Suppressor macrophage treated with lipopolysaccharide for 1 hour (primary cell): ENCODE data around the gene MICALL1.

Experiments
- DNase-seq, 3 donors: peaks; one replicate each; pipeline ENCODE4 v3.0.0-alpha.2; 2020 to 2022

The MICALL1 gene

DNA sequence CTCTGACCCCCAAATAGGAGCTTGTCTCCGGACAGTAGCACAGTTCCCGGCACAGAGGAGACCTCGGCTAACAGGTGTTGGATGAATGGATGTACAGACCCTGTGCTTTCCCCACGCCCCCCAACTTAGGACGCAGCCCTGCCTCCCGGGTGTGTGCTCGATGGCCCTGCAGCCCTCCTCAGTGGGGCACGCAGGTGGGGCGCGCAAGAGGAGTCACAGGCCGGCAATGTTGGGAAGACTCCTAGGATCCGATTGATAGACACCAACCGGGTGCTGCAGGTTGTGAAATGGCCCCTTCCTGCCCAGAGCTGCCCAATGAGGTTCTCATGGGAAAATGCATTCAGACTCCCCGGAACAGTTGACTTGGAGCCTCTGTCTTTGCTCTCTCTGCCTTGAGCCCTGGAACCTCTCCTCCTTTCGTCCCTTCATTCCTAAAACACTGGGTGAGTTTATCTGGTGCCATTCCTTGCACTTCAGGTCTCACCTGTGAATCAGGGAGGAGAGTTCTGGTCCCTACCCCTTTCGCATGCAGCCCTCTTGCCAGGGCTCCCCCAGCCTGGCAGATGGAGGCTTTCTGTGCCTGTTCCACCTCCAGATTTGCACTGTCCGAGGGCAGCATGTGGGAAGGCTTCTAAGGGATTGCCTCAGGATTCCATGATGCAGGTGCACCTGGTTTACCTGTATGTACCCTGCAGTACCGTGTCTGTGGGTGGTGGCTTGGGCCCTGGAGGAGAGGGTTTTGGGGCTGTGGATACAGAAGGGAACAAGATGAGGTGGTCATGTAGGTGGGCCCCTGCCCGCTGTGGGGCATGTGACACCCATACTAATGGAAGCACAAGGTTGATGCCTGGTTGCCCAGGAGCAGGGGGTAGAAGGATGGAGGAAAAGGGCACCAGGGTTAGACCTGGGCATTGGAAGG, 1.2 kb downstream of the MICALL1 start:
- peak in 1 of 3 donors; percentile 30 for DNase-seq

DNA sequence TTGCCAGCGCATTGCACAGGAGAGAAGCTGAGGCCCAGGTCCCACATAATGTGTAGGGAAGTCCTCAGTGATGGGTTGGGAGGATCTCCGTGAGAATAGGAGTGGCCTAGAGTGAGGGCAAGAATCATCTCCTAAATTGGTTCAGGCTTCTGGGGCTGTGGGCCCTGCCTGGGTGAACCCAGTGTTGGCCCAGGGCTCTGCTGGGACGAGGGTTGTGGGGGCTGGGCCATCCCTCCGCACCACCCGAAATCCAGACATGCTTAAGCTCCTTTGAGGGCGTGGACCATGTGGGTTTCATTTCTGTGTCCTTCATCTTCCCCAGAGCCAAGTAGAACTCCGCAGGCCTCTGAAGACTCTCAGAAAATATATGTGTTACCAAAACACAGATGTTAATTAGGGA, 3.7 kb downstream of the MICALL1 start:
- DNase-seq, result no peak

GRCh38 chr22:37910890-37911672, 5.0 kb downstream of the MICALL1 start:
- DNase-seq, result no peak

- DNase-seq, result no peak
Observed at GRCh38 chr22:37911697-37912096, 5.6 kb downstream of the MICALL1 start.

DNA sequence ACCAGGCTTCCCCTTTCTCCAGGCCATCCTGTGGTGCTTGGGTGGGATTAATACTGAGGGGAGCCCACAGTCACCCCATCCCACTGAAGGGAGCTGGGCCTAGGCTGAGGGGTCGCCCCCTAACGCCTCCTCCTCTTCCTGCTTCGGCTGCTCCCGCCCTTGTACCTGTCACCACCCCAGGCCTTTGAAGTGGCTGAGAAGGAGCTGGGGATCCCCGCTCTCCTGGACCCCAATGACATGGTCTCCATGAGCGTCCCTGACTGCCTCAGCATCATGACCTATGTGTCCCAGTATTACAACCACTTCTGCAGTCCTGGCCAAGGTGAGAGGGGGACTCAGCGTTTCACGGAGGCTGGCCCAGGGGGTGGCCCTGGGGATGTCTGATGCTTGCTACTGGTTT, 6.1 kb downstream of the MICALL1 start:
- no peak for DNase-seq

- DNase-seq, result peak; percentile 69 to 78 (median 72)
Observed at GRCh38 chr22:37913233-37913721, 7.2 kb downstream of the MICALL1 start.

GRCh38 chr22:37916311-37916710, 10.2 kb downstream of the MICALL1 start:
- DNase-seq, result no peak

GRCh38 chr22:37917874-37918548, 11.9 kb downstream of the MICALL1 start:
- peak in 1 of 3 donors; percentile 40 for DNase-seq

DNA sequence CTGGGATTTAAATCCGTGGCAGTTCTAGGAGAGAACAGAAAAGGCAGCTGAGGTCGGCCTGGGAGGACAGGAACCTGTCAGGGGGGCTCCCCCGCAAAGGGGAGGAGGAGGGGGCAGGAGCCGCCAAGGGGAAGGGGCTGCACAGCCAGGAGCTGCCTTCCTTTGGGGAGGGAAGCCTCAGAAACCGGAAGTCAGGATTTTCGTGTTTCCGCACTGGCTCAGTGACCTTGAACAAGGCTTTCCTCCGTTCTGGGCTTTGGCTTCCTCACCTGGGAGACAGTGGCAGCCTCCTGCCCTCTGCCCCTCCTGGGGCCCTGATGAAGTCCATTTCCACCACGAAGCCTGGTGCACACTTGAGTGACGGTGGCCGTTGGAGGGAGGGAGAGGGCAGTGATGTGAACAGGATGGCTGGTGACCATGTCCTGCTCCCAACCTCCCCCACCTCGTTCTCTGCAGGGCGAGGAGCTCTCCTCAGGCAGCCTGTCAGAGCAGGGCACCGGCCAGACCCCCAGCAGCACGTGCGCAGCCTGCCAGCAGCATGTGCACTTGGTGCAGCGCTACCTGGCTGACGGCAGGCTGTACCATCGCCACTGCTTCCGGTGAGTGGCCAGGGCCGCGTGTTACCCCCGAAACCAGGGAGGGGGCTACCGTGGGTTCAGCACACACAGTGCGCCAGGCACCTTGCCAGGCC, 12.6 kb downstream of the MICALL1 start:
- no peak for DNase-seq

DNA sequence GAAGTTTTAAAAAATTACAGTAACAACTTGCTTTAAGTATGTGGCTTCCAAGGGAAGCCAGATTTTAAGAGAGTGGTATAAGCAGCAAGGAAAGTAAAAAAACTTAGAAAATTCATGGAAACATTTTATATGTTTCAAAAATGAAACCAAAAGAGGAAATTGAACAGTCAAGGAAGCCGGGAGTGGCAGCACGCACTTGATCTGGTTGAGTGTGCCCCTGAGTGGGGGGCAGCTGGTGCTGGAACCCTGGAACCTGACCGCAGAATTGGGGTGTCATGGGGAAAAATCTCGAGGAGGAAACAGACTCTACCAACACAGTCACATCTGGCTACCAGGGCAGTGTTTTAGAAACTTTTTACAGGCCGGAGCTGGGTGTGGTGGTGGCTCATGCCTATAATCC, 14.0 kb downstream of the MICALL1 start:
- peak; percentile 58 to 69 (median 60) for DNase-seq

DNA sequence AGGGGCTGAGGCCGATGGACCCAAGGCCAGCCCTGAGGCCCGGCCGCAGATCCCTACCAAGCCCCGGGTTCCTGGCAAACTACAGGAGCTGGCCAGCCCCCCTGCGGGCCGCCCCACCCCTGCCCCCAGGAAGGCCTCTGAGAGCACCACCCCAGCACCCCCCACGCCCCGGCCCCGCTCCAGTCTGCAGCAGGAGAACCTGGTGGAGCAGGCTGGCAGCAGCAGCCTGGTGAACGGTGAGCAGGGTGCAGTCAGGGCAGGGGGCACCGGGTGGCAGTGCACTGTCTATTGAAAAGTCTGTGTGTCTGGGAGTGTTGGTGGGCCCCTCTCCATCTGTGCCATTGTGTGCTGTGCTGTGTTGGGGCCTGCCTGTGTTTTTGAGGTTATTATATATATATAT, 16.1 kb downstream of the MICALL1 start:
- no peak for DNase-seq

- no peak for DNase-seq
Observed at GRCh38 chr22:37923927-37924326, 17.8 kb downstream of the MICALL1 start.

GRCh38 chr22:37924386-37925065, 18.4 kb downstream of the MICALL1 start:
- no peak for DNase-seq

- no peak for DNase-seq
Observed at GRCh38 chr22:37925330-37925729, 19.2 kb downstream of the MICALL1 start.

- no peak for DNase-seq
Observed at GRCh38 chr22:37925767-37926166, 19.7 kb downstream of the MICALL1 start.

- no peak for DNase-seq
Observed at GRCh38 chr22:37926358-37926757, 20.3 kb downstream of the MICALL1 start.

- DNase-seq, result no peak
Observed at GRCh38 chr22:37926771-37927636, 20.9 kb downstream of the MICALL1 start.

- DNase-seq, result no peak
Observed at GRCh38 chr22:37927637-37927936, 21.5 kb downstream of the MICALL1 start.

DNA sequence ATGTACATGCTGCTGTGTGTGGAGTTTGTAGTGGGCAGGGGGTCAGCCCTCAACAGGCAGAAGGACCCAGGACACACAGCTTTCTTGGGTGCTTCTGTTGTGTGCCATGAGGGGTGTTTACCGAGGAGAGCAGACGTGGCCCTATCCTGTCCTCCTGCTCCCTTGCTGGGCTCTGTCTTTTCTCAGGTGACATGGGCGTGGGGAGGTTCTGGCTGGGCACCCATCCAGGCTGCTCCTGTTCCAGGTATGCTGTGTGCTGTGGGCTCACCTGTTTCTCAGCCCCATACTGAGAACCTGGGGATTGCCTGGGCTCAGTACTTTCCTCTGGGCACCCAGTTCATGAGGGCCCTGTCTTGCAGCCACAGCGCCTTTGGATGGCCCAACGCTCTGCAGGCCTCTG, 23.3 kb downstream of the MICALL1 start:
- no peak for DNase-seq

DNA sequence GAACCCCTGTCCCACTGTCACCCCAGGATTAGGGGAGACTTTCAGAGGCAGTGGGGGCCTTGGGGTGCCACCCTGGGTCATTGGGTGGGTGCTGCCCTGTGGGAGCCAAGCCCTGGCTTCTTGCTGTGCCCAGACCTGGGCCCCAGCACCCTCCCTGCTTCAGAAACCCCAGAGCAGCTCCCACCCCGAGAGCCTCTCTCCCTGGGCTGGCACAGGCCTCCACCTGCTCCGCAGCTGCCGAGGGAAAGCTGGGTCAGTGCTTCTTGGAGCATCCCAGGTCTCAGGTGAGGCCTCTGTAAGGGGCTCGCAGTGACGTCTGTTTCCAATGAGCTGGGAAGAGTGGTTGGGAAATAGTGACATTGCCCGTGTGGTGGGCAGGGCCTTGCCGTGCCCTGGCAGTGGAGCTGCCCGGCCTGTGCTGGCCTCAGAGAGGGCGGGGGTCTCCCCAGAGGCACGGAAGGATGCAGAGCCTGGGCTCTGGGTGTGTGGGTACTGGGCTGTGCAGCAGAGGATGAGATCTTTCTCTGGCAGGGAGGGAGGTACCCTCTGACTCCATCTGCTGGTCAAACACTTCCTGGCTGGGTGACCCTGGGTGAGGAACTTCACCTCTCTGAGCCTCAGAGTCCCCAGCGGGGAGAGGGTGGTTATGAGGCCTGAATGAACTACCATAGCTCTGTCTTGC, 24.3 kb downstream of the MICALL1 start:
- DNase-seq, result peak; percentile 39 to 47 (median 42)
